GM23248 (cell line): Measurements from ENCODE around the gene HTR2A.

Experiments used
- EZH2 ChIP-seq: fragments of 200-600 bp; sonication (generic); IDR thresholded peaks from 2 replicates; pipeline ENCODE4 v1.6.1; 2018; ENCODE audit warnings: antibody characterized with exemption, mild to moderate bottlenecking; ENCODE audit not compliant: insufficient read depth, poor library complexity, severe bottlenecking
- EZH2phosphoT487 ChIP-seq: fragments of 200-600 bp; sonication (generic); IDR thresholded peaks from 2 replicates; pipeline ENCODE4 v1.6.1; 2018; ENCODE audit warnings: antibody characterized with exemption, moderate library complexity, mild to moderate bottlenecking, low read depth; ENCODE audit not compliant: insufficient read depth

GRCh38 chr13:46905249-46905648 is 8.4 kb upstream of the HTR2A start:
- TF ChIP-seq EZH2 (no peak), EZH2phosphoT487 (no peak)
